K562 (cell line): ENCODE measurements around the gene CLIP1. TPM values are rescaled to one million over a fixed set of nuclear protein-coding genes. Genes with fewer than 3 reads are reported as not detected.

Source experiments
- BRF1 ChIP-seq: IDR thresholded peaks from 3 replicates; pipeline ENCODE4 v1.6.1; 2011; ENCODE audit warnings: borderline replicate concordance, mild to moderate bottlenecking; ENCODE audit not compliant: insufficient read length; ENCODE audit errors: extremely low read depth
- CBFA2T2 ChIP-seq: fragments of 450-650 bp; conservative IDR thresholded peaks from 2 replicates; pipeline ENCODE4 v1.6.1; 2017; ENCODE audit warnings: mild to moderate bottlenecking
- EP300 ChIP-seq: IDR thresholded peaks from 2 replicates; pipeline ENCODE4 v1.6.1; 2012; ENCODE audit warnings: low read length, improper control_type of control experiment
- KAT8 ChIP-seq: fragments of 450-650 bp; IDR thresholded peaks from 2 replicates; pipeline ENCODE4 v1.6.1; 2016; ENCODE audit warnings: low read depth, mild to moderate bottlenecking
- KDM4B ChIP-seq, 2 experiments: fragments of 450-650 bp in 1 of 2; sonication (generic) in 1 of 2; IDR thresholded peaks; 2 replicates each; pipeline ENCODE4 v1.6.1; 2016 to 2017; ENCODE audit warnings: borderline replicate concordance in 2 of 2, antibody characterized with exemption in 1 of 2, low read depth in 1 of 2, mild to moderate bottlenecking in 1 of 2
- MXD1 ChIP-seq: fragments of 250-450 bp; sonication (Bioruptor Pico); IDR thresholded peaks from 2 replicates; pipeline ENCODE4 v1.8.0; 2021; ENCODE audit warnings: borderline replicate concordance, mild to moderate bottlenecking, moderate library complexity; ENCODE audit not compliant: poor library complexity, severe bottlenecking
- NBN ChIP-seq: fragments of 450-650 bp; IDR thresholded peaks from 2 replicates; pipeline ENCODE4 v1.6.1; 2016; ENCODE audit warnings: low read depth, mild to moderate bottlenecking
- NFIC ChIP-seq: fragments of 450-650 bp; IDR thresholded peaks from 2 replicates; pipeline ENCODE4 v1.6.1; 2017; ENCODE audit warnings: mild to moderate bottlenecking, inconsistent platforms
- PML ChIP-seq: IDR thresholded peaks from 2 replicates; pipeline ENCODE4 v1.6.1; 2012; ENCODE audit warnings: low read length, inconsistent platforms
- POLR2AphosphoS5 ChIP-seq: IDR thresholded peaks from 2 replicates; pipeline ENCODE4 v1.6.1; 2011; ENCODE audit warnings: mild to moderate bottlenecking, low read depth, low read length, moderate library complexity; ENCODE audit not compliant: control insufficient read depth, insufficient read depth
- RBM22 ChIP-seq: fragments of 200-400 bp; formaldehyde crosslinking; IDR thresholded peaks from 2 replicates; pipeline ENCODE4 v1.6.1; 2018; ENCODE audit warnings: low read length, low read depth; ENCODE audit not compliant: poor library complexity, severe bottlenecking
- RHOXF2B ChIP-seq: fragments of 250-450 bp; sonication (Bioruptor Pico); conservative IDR thresholded peaks from 2 replicates; pipeline ENCODE4 v1.5.1; 2021
- TSC22D4 ChIP-seq: fragments of 450-650 bp; IDR thresholded peaks from 2 replicates; pipeline ENCODE4 v1.6.1; 2016; ENCODE audit warnings: missing genetic modification characterization, missing biosample characterization, control low read depth
- ZNF124 ChIP-seq: sonication (generic); formaldehyde crosslinking; IDR thresholded peaks from 2 replicates; pipeline ENCODE4 v1.8.1; 2022; ENCODE audit warnings: missing genetic modification reagents
- ZNF174 ChIP-seq: fragments of 250-450 bp; sonication (Bioruptor Pico); IDR thresholded peaks from 2 replicates; pipeline ENCODE4 v1.4.0; 2020; ENCODE audit warnings: mild to moderate bottlenecking
- ZNF253 ChIP-seq: fragments of 250-450 bp; sonication (Bioruptor Pico); conservative IDR thresholded peaks from 2 replicates; pipeline ENCODE4 v1.6.1; 2021; ENCODE audit warnings: mild to moderate bottlenecking
- ZNF277 ChIP-seq: fragments of 250-450 bp; sonication (Bioruptor Pico); IDR thresholded peaks from 2 replicates; pipeline ENCODE4 v1.8.0; 2022; ENCODE audit warnings: inconsistent platforms, mild to moderate bottlenecking, moderate library complexity, borderline replicate concordance
- ZNF764 ChIP-seq: fragments of 250-450 bp; sonication (Bioruptor Pico); IDR thresholded peaks from 2 replicates; pipeline ENCODE4 v1.4.0; 2020; ENCODE audit warnings: low read depth, mild to moderate bottlenecking, moderate library complexity
- polyA plus RNA-seq, 8 experiments: library from polyadenylated mRNA; depleted of rRNA in 4 of 8; stranded (reverse) in 5 of 8; unstranded in 3 of 8; fragments of >200 nt; fragmentation: Nextera tagmentation in 2 of 8; fragmentation: Illumina TruSeq in 1 of 8; extraction: Ambion mirVana in 2 of 8; extraction: Trizol in 1 of 8; gene quantifications; 2 replicates each; pipeline versions ENCODE4 v1.2.1 to v1.2.3, GENCODE V29; 2011 to 2014; ENCODE audit warnings: inconsistent platforms in 1 of 8, missing spikeins in 1 of 8
- total RNA-seq, 7 experiments: library from RNA; depleted of rRNA in 6 of 7; stranded (reverse); fragments of >200 nt in 6 of 7; fragmentation: Illumina TruSeq in 2 of 7; extraction: Trizol in 2 of 7; gene quantifications; 2 replicates each; pipeline versions ENCODE4 v1.2.1 to v1.2.3, GENCODE V29; 2011 to 2021; ENCODE audit warnings: low replicate concordance in 1 of 7
- TF ChIP-seq, protein P1 (sequence below): sonication (generic); formaldehyde crosslinking; IDR thresholded peaks from 2 replicates; pipeline ENCODE4 v1.8.0; 2022; ENCODE audit warnings: mild to moderate bottlenecking, missing genetic modification reagents
- TF ChIP-seq, protein P2 (sequence below): fragments of 450-650 bp; formaldehyde crosslinking; conservative IDR thresholded peaks from 2 replicates; pipeline ENCODE4 v1.4.0; 2022; ENCODE audit warnings: mild to moderate bottlenecking, missing genetic modification characterization

Gene CLIP1
- total and polyA plus RNA-seq, 9 of the 15 experiments (the other 6 are each of a cell fraction or from before 2014, with no cell fraction given) = 5.8 to 33.9 (median 27.6) TPM

DNA sequence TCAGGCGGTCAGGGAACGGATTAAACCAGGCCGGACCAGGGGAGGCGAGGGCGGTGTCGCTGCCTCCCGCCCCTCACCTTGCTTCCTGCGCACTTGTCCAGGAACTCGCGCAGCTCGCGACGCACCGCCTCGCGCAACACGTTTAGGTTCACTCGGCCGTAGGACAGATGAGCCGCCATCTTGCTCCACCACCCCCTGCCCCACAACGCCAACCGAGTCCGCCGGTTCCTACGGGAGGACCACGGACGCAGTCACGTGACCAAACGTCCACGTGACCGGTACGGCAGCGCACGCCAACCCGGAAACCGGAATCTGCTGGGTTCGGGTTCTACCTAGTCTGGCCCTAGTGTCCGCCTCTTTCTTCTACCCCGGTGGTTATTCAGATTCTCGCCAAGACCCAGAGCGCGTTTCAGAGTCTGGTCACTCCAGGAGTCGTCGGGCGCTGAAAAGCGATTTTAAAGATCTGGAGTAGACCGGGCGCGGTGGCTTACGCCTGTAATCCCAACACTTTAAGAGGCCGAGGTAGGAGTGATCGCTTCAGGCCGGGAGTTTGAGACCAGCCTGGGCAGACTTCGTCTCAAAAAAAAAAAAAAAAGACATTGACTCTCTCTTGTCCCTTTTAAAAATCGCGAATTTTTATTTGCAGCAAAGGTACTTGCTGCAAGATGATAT is 156.1 kb downstream of the CLIP1 start, which contains the start of gene VPS33A (continued):
- peak; percentile 79 for TF ChIP-seq POLR2AphosphoS5
- TF ChIP-seq KDM4B (IDR thresholded peaks at IDR 0.05; ENCODE audit: borderline replicate concordance in 2 of 2, low read depth in 1 of 2) = peak in 1 of 2 experiments; percentile 97; a peak in 2 of 4 replicates
- 0 out of 2 replicates have a peak, but pooled peaks have one; percentile 28 for TF ChIP-seq ZNF253
- TF ChIP-seq NFIC = peak; percentile 75
- TF ChIP-seq EP300 = peak; percentile 46
- no peak for TF ChIP-seq TSC22D4 (tag)
- no peak for TF ChIP-seq ZNF124 (CRISPR knock-in tag)
- peak; percentile 47; the same call in 1 of the 2 replicates for TF ChIP-seq PML
- TF ChIP-seq, protein P1, sequence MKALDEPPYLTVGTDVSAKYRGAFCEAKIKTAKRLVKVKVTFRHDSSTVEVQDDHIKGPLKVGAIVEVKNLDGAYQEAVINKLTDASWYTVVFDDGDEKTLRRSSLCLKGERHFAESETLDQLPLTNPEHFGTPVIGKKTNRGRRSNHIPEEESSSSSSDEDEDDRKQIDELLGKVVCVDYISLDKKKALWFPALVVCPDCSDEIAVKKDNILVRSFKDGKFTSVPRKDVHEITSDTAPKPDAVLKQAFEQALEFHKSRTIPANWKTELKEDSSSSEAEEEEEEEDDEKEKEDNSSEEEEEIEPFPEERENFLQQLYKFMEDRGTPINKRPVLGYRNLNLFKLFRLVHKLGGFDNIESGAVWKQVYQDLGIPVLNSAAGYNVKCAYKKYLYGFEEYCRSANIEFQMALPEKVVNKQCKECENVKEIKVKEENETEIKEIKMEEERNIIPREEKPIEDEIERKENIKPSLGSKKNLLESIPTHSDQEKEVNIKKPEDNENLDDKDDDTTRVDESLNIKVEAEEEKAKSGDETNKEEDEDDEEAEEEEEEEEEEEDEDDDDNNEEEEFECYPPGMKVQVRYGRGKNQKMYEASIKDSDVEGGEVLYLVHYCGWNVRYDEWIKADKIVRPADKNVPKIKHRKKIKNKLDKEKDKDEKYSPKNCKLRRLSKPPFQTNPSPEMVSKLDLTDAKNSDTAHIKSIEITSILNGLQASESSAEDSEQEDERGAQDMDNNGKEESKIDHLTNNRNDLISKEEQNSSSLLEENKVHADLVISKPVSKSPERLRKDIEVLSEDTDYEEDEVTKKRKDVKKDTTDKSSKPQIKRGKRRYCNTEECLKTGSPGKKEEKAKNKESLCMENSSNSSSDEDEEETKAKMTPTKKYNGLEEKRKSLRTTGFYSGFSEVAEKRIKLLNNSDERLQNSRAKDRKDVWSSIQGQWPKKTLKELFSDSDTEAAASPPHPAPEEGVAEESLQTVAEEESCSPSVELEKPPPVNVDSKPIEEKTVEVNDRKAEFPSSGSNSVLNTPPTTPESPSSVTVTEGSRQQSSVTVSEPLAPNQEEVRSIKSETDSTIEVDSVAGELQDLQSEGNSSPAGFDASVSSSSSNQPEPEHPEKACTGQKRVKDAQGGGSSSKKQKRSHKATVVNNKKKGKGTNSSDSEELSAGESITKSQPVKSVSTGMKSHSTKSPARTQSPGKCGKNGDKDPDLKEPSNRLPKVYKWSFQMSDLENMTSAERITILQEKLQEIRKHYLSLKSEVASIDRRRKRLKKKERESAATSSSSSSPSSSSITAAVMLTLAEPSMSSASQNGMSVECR (CRISPR knock-in tag) = peak; percentile 100
- TF ChIP-seq ZNF764 (CRISPR knock-in tag) = 0 out of 2 replicates have a peak, but pooled peaks have one; percentile 25
- peak; percentile 100 for TF ChIP-seq CBFA2T2
- TF ChIP-seq, protein P2, sequence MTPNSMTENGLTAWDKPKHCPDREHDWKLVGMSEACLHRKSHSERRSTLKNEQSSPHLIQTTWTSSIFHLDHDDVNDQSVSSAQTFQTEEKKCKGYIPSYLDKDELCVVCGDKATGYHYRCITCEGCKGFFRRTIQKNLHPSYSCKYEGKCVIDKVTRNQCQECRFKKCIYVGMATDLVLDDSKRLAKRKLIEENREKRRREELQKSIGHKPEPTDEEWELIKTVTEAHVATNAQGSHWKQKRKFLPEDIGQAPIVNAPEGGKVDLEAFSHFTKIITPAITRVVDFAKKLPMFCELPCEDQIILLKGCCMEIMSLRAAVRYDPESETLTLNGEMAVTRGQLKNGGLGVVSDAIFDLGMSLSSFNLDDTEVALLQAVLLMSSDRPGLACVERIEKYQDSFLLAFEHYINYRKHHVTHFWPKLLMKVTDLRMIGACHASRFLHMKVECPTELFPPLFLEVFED (CRISPR knock-in tag) = 0 out of 2 replicates have a peak, but pooled peaks have one; percentile 44
- TF ChIP-seq ZNF277 (CRISPR knock-in tag) = no peak
- TF ChIP-seq KAT8 = peak; percentile 52; the same call in 1 of the 2 replicates
- TF ChIP-seq RHOXF2B (CRISPR knock-in tag) = 0 out of 2 replicates have a peak, but pooled peaks have one; percentile 56
- no peak for TF ChIP-seq ZNF174
- peak; percentile 24 for TF ChIP-seq MXD1 (CRISPR knock-in tag)
- no peak for TF ChIP-seq BRF1
- TF ChIP-seq NBN = peak; percentile 67; the same call in 1 of the 2 replicates
- peak; percentile 47 for TF ChIP-seq RBM22
